Fibroblast of gingiva (primary cell): ENCODE results near the gene SARS2.
"Not testable (repeated sequence)": the region's sequence is repeated elsewhere in the genome, so short reads cannot be mapped to it uniquely, and the experiment has no call there.

Source experiments
- DNase-seq: peaks from one replicate; pipeline ENCODE4 v3.0.0-alpha.2; 2011; ENCODE audit warnings: low read depth

SARS2 gene, protein sequence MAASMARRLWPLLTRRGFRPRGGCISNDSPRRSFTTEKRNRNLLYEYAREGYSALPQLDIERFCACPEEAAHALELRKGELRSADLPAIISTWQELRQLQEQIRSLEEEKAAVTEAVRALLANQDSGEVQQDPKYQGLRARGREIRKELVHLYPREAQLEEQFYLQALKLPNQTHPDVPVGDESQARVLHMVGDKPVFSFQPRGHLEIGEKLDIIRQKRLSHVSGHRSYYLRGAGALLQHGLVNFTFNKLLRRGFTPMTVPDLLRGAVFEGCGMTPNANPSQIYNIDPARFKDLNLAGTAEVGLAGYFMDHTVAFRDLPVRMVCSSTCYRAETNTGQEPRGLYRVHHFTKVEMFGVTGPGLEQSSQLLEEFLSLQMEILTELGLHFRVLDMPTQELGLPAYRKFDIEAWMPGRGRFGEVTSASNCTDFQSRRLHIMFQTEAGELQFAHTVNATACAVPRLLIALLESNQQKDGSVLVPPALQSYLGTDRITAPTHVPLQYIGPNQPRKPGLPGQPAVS

DNA sequence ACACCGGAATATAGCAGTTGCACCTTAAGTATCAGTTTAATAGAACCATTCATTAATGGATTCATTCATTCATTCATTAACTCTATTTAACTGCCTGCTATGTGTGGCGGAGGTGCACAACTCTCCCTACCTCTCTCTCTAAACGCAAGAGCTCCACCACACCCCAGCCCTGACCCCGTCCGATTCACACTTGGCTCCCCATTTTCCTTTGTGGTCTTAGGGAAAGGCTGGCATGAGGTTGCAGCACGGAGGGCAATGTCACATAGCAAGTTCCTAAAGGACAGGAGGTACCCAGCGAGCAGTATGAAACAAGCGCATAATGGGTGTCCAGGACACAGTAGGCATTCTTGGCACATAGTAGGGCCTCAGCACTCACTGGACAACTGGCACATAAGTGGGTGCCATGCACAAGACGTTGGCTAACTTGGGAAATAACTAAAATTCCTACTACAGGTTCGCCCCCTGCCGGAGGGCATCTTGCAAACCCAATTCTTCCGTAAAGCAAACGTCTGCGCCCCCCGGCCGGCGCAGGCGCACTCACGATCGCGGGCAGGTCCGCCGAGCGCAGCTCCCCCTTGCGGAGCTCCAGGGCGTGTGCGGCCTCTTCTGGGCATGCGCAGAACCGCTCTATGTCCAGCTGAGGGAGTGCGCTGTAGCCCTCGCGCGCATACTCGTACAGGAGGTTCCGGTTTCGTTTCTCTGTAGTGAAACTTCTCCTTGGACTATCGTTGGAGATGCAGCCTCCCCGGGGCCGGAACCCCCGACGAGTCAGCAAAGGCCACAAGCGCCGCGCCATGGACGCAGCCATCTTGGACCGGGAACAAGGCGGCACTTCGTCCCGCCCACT, at the start of gene SARS2:
Gene SARS2 (minus strand): TSS at position 835 of the 847 bp plus-strand sequence. CDS start 27 bp downstream, at position 808.
- peak; percentile 92 for DNase-seq

DNA sequence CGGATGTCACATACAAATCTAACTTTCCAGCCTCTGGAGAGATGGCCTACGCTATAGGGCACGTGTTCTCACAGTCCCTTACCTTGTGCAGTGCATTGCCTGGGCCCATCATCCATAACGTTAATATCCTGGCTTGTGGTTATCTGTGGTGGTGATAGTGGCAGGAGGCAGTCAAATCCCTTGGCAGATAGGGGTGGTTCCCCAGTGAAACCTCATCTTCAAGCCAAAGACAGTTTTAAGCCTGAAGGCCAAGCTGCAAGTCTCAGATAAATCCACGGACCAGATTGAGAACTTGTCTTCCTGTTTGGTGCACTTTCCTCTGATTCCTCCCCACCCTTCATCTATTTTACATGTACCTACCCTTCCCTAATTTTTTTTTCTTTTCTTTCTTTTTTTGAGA, 49.2 kb upstream of the SARS2 start:
- no peak for DNase-seq

DNA sequence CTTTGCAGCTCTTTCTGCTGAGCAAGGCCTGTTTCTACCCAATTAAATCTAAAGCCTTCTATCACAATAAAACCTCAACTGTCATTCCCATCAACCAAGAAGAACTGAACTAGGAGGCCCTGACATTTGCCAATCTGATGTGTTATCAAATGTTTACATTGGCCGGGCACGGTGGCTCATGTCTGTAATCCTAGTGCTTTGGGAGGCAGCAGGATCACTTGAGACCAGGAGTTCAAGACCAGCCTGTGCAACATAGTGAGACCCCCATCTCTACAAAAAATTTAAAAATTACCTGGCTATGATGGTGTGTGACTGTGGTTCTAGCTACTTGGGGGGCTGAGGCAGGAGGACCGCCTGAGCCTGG, 47.7 kb upstream of the SARS2 start:
- no peak for DNase-seq

DNA sequence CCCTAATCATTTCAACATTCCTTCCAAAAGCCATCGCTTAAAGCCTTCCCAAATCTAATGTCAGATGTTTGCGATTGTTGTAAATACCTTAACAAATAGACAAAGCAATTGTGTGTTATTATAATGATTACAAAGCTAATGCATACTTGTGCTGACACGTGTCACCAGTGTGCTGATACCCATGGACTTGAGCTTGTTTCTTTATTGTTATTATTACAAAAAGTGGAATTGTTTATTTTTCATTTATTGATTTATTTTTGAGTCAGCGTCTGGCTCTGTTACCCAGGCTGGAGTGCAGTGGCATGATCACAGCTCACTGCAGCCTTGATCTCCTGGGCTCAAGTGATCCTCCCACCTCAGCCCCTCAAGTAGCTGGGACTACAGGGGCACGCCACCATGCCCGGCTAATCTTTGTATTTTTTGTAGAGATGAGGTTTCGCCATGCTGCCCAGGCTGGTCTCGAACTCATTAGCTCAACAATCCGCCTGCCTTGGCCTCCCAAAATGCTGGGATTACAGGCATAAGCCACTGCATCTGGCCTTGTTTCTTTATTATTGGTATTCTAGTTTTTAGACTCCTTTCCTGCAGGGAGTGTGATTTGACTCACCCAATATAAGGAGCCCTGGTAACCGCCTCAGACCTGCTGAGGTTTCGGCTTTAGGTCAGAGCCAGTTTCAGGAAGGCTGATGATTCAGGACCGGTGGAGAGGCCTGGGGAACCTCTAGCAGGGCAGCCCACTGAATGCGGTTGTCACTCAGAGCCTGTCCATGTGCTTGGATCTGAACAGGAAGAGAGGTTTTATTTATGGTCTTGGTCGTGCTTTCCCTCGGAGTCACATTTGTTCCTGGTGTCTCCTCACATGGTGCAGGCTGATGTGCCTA, 47.1 kb upstream of the SARS2 start:
- DNase-seq = no peak

- peak; percentile 15 for DNase-seq
Observed at GRCh38 chr19:38975861-38976271, 45.3 kb upstream of the SARS2 start.

DNA sequence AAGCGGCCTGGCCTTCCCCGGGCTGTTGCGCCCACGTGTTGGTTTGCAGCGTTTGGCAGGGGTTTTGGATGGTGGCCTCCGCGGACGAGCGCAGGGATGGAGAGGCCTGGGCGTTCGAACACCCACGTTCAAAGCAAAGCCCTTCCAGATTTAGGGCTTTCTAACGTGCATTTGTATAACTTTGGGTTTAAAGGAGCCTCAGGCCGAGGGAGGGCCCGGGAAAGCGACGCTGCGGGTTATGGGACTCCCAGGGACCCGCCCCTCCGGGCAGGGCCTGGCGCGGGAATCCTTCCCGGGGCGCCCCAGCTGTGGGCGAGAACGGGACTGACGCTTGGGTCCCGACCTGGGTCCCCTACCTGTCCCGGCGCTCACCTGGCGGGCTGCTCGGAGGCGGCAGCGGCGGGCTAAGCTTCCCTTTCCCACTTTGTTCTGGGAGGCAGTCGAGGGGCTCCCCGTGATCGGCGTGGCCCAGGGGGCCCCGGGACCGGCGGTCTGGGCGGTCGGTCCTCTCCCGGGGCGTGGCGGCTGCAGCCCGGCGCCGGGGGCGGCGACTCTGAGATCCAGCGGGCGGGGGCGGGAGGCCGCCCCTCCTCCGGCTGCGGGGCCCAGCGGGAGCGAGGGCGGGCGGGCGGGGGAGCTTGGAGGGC, 44.8 kb upstream of the SARS2 start, which contains the start of gene FBXO17:
Gene FBXO17 (minus strand): TSS at position 529 of the 647 bp plus-strand sequence. CDS start 25,423 bp downstream, outside the sequence.
- peak; percentile 54 for DNase-seq

- DNase-seq = no peak
Observed at GRCh38 chr19:38974624-38975213, 44.2 kb upstream of the SARS2 start.

DNA sequence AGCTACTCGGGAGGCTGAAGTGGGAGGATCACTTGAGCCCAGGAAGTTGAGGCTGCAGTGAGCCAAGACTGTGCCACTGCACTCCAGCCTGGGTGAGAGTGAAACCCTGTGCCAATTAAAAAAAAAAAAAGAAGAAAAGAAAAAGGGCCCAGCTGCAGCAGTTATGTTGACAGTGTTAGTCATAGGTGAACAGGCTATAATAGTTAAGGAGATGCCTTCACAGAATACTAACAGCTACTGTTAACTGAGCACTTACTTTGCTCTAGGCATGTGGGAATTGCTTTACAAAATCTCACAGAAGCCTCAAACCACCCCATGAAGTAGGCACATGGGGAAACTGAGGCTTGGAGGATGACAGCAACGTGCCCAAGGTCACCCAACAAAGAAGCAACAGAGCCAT, 41.1 kb upstream of the SARS2 start:
- DNase-seq = no peak

- DNase-seq = peak; percentile 82
Observed at GRCh38 chr19:38970664-38971532, 40.3 kb upstream of the SARS2 start.

GRCh38 chr19:38966149-38966548, 35.6 kb upstream of the SARS2 start:
- DNase-seq = not testable (repeated sequence)

DNA sequence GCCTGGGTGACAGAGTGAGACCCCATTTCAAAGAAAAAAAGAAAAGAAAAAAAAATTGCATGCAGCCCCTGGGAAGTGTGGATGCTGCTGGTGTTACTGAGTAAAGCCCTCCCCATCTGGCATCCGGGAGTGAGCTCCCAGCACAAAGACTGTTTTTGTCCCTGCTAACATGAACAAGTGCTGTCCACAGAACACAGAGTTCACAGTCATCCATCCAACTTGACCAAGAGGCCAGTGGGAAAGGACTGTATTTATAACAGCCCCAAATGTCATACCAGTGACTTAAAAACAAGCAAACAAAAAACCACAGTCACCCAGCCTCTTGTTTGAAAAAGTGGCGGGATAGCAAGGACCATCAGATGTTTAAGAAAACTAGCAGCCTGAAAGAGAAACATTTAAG, 34.2 kb upstream of the SARS2 start:
- DNase-seq = no peak

DNA sequence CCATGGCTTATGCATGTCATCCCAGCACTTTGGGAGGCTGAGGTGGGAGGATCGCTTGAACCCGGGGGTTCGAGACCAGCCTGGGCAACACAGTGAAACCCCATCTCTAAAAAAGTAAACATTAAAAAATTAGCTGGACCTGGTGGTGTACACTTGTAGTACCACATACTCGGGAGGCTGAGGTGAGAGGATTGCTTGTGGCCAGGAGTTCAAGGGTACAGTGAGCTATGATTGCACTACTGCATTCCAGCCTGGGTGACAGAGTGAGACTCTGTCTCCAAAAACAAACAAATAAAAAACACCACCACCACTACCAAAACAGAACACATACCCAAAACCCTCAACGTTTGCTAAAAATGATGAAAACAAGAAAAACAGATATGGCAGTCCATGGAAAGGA, 29.1 kb upstream of the SARS2 start:
- no peak for DNase-seq

DNA sequence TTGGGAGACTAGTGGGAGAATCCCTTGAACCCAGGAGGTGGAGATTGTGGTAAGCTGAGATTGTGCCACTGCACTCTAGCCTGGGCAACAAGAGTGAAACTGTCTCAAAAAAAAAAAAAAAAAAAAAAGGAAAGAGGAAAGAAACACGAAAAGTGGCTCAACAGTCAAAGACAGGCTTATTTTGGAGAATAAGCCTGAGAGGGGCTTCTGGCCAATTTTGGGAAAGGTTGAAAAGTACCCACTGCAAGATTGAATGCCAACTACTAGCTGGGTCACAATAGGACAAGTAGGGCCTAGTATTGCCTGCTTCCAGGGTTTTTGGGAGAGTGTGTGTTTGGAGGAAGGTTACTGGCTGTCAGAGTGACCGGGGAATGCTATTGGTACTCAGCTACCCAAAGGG, 27.7 kb upstream of the SARS2 start:
- DNase-seq = no peak

DNA sequence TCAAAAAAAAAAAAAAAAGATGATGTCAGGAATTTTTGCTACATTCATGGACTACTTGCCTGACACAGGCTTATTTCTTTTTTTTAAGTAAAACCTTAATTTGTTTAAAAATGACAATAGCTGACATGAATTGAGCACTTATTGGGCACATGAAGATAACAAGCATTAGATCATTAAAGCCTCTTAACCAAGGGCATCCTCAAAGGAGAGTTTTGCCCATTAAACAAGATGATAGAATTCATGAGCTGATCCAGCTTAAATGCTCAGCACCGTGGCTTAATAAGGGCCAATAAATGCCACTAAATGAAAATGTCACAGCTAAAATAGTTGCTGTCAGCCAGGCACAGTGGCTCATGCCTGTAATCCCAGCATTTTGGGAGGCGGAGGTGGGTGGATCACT, 25.7 kb upstream of the SARS2 start:
- no peak for DNase-seq

DNA sequence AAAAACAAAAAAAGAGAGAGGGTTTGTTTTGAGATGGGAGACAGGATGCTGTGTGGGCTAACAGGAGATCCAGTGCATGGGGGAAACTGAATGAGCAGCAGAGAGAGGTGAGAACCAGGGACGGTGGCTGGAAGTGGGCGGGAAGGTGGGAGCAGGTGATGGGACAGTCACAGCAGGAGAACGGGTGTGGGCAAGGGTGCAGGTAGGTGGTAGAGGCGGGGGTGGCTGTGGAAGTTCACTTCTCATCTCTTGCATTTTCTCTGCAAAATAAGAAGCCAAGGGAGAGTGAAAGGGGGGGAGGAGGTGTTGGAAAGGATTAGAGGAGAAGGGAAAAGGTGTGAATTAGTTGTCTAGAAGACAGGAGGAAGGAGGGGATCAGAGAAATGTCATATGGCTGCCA, 23.1 kb upstream of the SARS2 start:
- DNase-seq = no peak

- no peak for DNase-seq
Observed at GRCh38 chr19:38952395-38953165, 22.0 kb upstream of the SARS2 start.

- DNase-seq = no peak
Observed at GRCh38 chr19:38951187-38951586, 20.6 kb upstream of the SARS2 start.

DNA sequence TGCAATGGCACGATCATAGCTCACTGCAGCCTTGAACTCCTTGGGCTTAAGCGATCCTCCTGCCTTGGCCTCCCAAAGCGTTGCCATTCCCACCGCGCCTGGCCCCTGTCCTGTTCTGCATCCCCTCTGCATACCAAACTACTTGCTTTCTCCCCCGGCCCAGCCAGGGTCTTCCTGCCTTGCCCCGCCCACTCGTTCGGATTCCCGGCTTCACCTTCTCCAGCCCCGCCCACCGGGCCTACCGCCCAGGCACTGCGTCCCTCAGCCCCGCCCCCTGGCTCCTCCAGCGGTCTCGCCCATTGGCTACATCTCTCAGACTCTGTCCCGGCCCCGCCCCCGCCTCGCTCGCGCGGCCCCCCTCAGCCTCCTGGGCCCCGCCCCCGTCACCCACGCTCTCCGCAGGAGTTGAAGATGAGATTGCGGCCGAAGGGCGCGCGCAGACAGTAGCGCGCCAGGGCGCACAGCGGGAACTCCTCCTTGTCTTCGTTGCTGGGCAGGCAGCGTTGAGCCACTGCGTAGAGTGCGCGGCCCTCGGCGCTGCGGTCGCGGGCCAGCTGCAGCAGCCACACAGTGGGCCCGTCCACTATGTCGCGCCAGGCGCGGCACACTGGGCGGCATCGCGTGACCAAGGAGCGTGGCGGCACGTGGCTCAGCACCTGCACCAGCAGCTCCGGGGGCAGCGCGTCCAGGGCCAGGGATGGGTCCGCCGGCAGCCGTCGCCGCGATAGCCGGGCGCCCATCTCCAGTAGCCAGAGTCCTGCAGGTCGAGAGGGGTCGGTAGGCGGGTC, 19.2 kb upstream of the SARS2 start:
- DNase-seq = peak; percentile 54
